Chondrocyte (in vitro differentiated cells): Measurements from ENCODE around the gene ZMYND12. TPM values are rescaled to one million over a fixed set of nuclear protein-coding genes. Genes with fewer than 3 reads are reported as not detected.

Source experiments
- DNase-seq: peaks from one replicate; pipeline ENCODE4 v3.0.0; 2021; ENCODE audit warnings: mixed read lengths, low spot score
- H3K27ac Mint-ChIP-seq: one replicate; pipeline ENCODE4 v1.8.0; 2021; ENCODE audit warnings: mild to moderate bottlenecking, moderate library complexity, mixed read lengths; ENCODE audit not compliant: unreplicated experiment
- H3K27me3 Mint-ChIP-seq: 2 replicates; pipeline ENCODE4 v1.8.0; 2021; ENCODE audit warnings: low read depth, mixed read lengths
- H3K36me3 Mint-ChIP-seq: 2 replicates; pipeline ENCODE4 v1.8.0; 2021; ENCODE audit warnings: low read depth, mixed read lengths
- H3K4me1 Mint-ChIP-seq: 2 replicates; pipeline ENCODE4 v1.8.0; 2021; ENCODE audit warnings: low read depth, mild to moderate bottlenecking, mixed read lengths
- H3K4me3 Mint-ChIP-seq: one replicate; pipeline ENCODE4 v1.8.0; 2021; ENCODE audit warnings: mild to moderate bottlenecking, moderate library complexity, mixed read lengths; ENCODE audit not compliant: unreplicated experiment
- H3K9me3 Mint-ChIP-seq: 2 replicates; pipeline ENCODE4 v1.8.0; 2021; ENCODE audit warnings: low read depth, mixed read lengths
- CTCF ChIP-seq: fragments of 200-600 bp; sonication (generic); IDR thresholded peaks from 2 replicates; pipeline ENCODE4 v1.5.0; 2021; ENCODE audit warnings: antibody characterized with exemption, mild to moderate bottlenecking, moderate library complexity
- total RNA-seq: library from RNA; stranded (reverse); gene quantifications from 3 replicates; pipeline ENCODE4 v1.2.1, GENCODE V29; 2021

Gene ZMYND12
- total RNA-seq, 1 donor from 2014 or later, result 0.30 TPM

GRCh38 chr1:42431514-42431913 lies 24.3 kb downstream of the ZMYND12 start:
- H3K9me3 Mint-ChIP-seq, result no peaks in the 10 kb centered on the region
- H3K36me3 Mint-ChIP-seq, result no peaks in the 10 kb centered on the region
- no peaks in the 10 kb centered on the region for H3K4me1 Mint-ChIP-seq
- DNase-seq, result no peak
- TF ChIP-seq CTCF, result no peak
- no peak overlapping the region for H3K27ac Mint-ChIP-seq
- no peak overlapping the region for H3K4me3 Mint-ChIP-seq
- peaks cover 8% of the 10 kb centered on the region for H3K27me3 Mint-ChIP-seq

- Mint-ChIP-seq H3K27me3 (peaks cover 8% of the 10 kb centered on the region), H3K9me3 (no peaks in the 10 kb centered on the region), H3K36me3 (no peaks in the 10 kb centered on the region), H3K4me3 (no peak overlapping the region), H3K27ac (no peak overlapping the region), H3K4me1 (no peaks in the 10 kb centered on the region)
- no peak for TF ChIP-seq CTCF
- no peak for DNase-seq
Measured at GRCh38 chr1:42430286-42431135, 25.3 kb downstream of the ZMYND12 start.

- Mint-ChIP-seq H3K27ac (no peak overlapping the region), H3K36me3 (no peaks in the 10 kb centered on the region), H3K4me1 (peaks cover 4% of the 10 kb centered on the region), H3K4me3 (no peak overlapping the region), H3K27me3 (peaks cover 8% of the 10 kb centered on the region), H3K9me3 (no peaks in the 10 kb centered on the region)
- no peak for TF ChIP-seq CTCF
- DNase-seq, result no peak
Measured at GRCh38 chr1:42429603-42430002, 26.2 kb downstream of the ZMYND12 start.

GRCh38 chr1:42427240-42427639 lies 28.6 kb downstream of the ZMYND12 start:
- DNase-seq, result no peak
- peaks cover 2% of the 10 kb centered on the region for H3K27me3 Mint-ChIP-seq
- no peak overlapping the region for H3K4me3 Mint-ChIP-seq
- no peaks in the 10 kb centered on the region for H3K36me3 Mint-ChIP-seq
- H3K4me1 Mint-ChIP-seq, result peaks cover 19% of the 10 kb centered on the region
- H3K27ac Mint-ChIP-seq, result no peak overlapping the region
- H3K9me3 Mint-ChIP-seq, result no peaks in the 10 kb centered on the region
- no peak for TF ChIP-seq CTCF

- Mint-ChIP-seq H3K27ac (peak overlapping the region; percentile 76), H3K36me3 (no peaks in the 10 kb centered on the region), H3K27me3 (no peaks in the 10 kb centered on the region), H3K4me1 (peaks cover 30% of the 10 kb centered on the region), H3K9me3 (no peaks in the 10 kb centered on the region), H3K4me3 (no peak overlapping the region)
- no peak for TF ChIP-seq CTCF
- DNase-seq, result no peak
Measured at GRCh38 chr1:42424201-42424600, 31.6 kb downstream of the ZMYND12 start.
